HepG2 (cell line): ENCODE data around the gene UPB1. TPM values are rescaled to one million over a fixed set of nuclear protein-coding genes. Genes with fewer than 3 reads are reported as not detected.

Source experiments
- BATF2 ChIP-seq: sonication (generic); formaldehyde crosslinking; IDR thresholded peaks from 2 replicates; pipeline ENCODE4 v1.8.0; 2022; ENCODE audit warnings: mild to moderate bottlenecking, missing genetic modification reagents, moderate library complexity
- CCDC6 ChIP-seq: sonication (generic); formaldehyde crosslinking; IDR thresholded peaks from 2 replicates; pipeline ENCODE4 v1.8.1; 2022; ENCODE audit warnings: mild to moderate bottlenecking, missing genetic modification reagents, moderate library complexity
- HMGXB3 ChIP-seq: sonication (generic); formaldehyde crosslinking; IDR thresholded peaks from 2 replicates; pipeline ENCODE4 v1.4.0; 2020; ENCODE audit warnings: missing genetic modification reagents, borderline replicate concordance
- ISX ChIP-seq: sonication (generic); formaldehyde crosslinking; conservative IDR thresholded peaks from 2 replicates; pipeline ENCODE4 v1.5.0; 2020; ENCODE audit warnings: missing genetic modification reagents
- KAT2B ChIP-seq: fragments of 150-350 bp; IDR thresholded peaks from 2 replicates; pipeline ENCODE4 v1.6.1; 2014; ENCODE audit warnings: low read depth, low read length, borderline replicate concordance
- KMT2B ChIP-seq: IDR thresholded peaks from 2 replicates; pipeline ENCODE4 v1.6.1; 2016; ENCODE audit warnings: missing genetic modification reagents, missing compliant biosample characterization
- MIER3 ChIP-seq: IDR thresholded peaks from 2 replicates; pipeline ENCODE4 v1.6.1; 2016; ENCODE audit warnings: missing compliant biosample characterization, borderline replicate concordance
- PCBP2 ChIP-seq: fragments of 200-400 bp; formaldehyde crosslinking; optimal IDR thresholded peaks from 2 replicates; pipeline ENCODE3; 2018; ENCODE audit warnings: low read length, low read depth; ENCODE audit not compliant: poor library complexity, severe bottlenecking
- POGK ChIP-seq: sonication (generic); formaldehyde crosslinking; conservative IDR thresholded peaks from 2 replicates; pipeline ENCODE4 v1.8.0; 2022; ENCODE audit warnings: mild to moderate bottlenecking, moderate library complexity, missing genetic modification reagents
- SMAD9 ChIP-seq: sonication (generic); formaldehyde crosslinking; IDR thresholded peaks from 2 replicates; pipeline ENCODE4 v1.5.1; 2020; ENCODE audit warnings: mild to moderate bottlenecking, missing genetic modification reagents
- SRSF4 ChIP-seq: fragments of 200-400 bp; formaldehyde crosslinking; IDR thresholded peaks from one replicate; pipeline ENCODE4 v1.6.1; 2018; ENCODE audit warnings: mild to moderate bottlenecking, low read depth, low read length, moderate library complexity; ENCODE audit not compliant: poor library complexity, severe bottlenecking
- STAG1 ChIP-seq: sonication (generic); formaldehyde crosslinking; IDR thresholded peaks from 2 replicates; pipeline ENCODE4 v1.4.0; 2020; ENCODE audit warnings: missing genetic modification reagents
- YEATS2 ChIP-seq: sonication (generic); formaldehyde crosslinking; IDR thresholded peaks from 2 replicates; pipeline ENCODE4 v1.4.0; 2020; ENCODE audit warnings: missing genetic modification reagents, borderline replicate concordance
- ZFP62 ChIP-seq: sonication (generic); formaldehyde crosslinking; IDR thresholded peaks from 2 replicates; pipeline ENCODE4 v1.4.0; 2020; ENCODE audit warnings: missing genetic modification reagents
- ZNF501 ChIP-seq: sonication (generic); formaldehyde crosslinking; IDR thresholded peaks from 2 replicates; pipeline ENCODE4 v1.5.1; 2020; ENCODE audit warnings: mild to moderate bottlenecking, moderate library complexity, missing genetic modification reagents
- ZNF530 ChIP-seq: sonication (generic); formaldehyde crosslinking; IDR thresholded peaks from 2 replicates; pipeline ENCODE4 v1.5.0; 2020; ENCODE audit warnings: low read depth, mild to moderate bottlenecking, missing genetic modification reagents
- ZNF576 ChIP-seq: sonication (generic); formaldehyde crosslinking; IDR thresholded peaks from 2 replicates; pipeline ENCODE4 v1.4.0; 2020; ENCODE audit warnings: mild to moderate bottlenecking, missing genetic modification reagents
- ZNF749 ChIP-seq: sonication (generic); formaldehyde crosslinking; IDR thresholded peaks from 2 replicates; pipeline ENCODE4 v1.8.0; 2022; ENCODE audit warnings: mild to moderate bottlenecking, missing genetic modification reagents, moderate library complexity, borderline replicate concordance
- ZSCAN22 ChIP-seq: sonication (generic); formaldehyde crosslinking; IDR thresholded peaks from 2 replicates; pipeline ENCODE4 v1.4.0; 2020; ENCODE audit warnings: mild to moderate bottlenecking, missing genetic modification reagents
- ZXDC ChIP-seq: sonication (generic); formaldehyde crosslinking; IDR thresholded peaks from 2 replicates; pipeline ENCODE4 v1.5.0; 2020; ENCODE audit warnings: mild to moderate bottlenecking, missing genetic modification reagents
- polyA plus RNA-seq, 8 experiments: library from polyadenylated mRNA; depleted of rRNA in 3 of 8; stranded (reverse) in 7 of 8; unstranded in 1 of 8; fragments of >200 nt; fragmentation: Illumina TruSeq in 4 of 8; extraction: Trizol in 4 of 8; gene quantifications; 2 replicates each; pipeline versions ENCODE4 v1.2.1 to v1.2.3, GENCODE V29; 2011 to 2016; ENCODE audit warnings: low read depth in 4 of 8, missing spikeins in 1 of 8, mixed read lengths in 1 of 8; ENCODE audit not compliant: insufficient read depth in 1 of 8
- total RNA-seq, 5 experiments: library from RNA; depleted of rRNA; stranded (reverse); fragments of >200 nt; fragmentation: Illumina TruSeq; extraction: Trizol; gene quantifications; 2 replicates each; pipeline ENCODE4 v1.2.3, GENCODE V29; 2016; ENCODE audit warnings: low read depth in 1 of 5

Gene UPB1
- total and polyA plus RNA-seq, 2 of the 13 experiments (the other 11 are each of a cell fraction or from before 2014, with no cell fraction given), result 0.38 to 1.2 TPM

- TF ChIP-seq KMT2B (CRISPR knock-in tag) (peak; percentile 42; the same call in 1 of the 2 replicates), SRSF4 (no peak), SMAD9 (CRISPR knock-in tag) (no peak), HMGXB3 (peak; percentile 70; the same call in 1 of the 2 replicates), CCDC6 (CRISPR knock-in tag) (no peak), ZSCAN22 (CRISPR knock-in tag) (no peak), PCBP2 (no peak), ZNF530 (CRISPR knock-in tag) (no peak), ZXDC (CRISPR knock-in tag) (no peak), ZFP62 (CRISPR knock-in tag) (no peak), ZNF749 (CRISPR knock-in tag) (no peak; the same call in 1 of the 2 replicates), POGK (CRISPR knock-in tag) (no peak), KAT2B (no peak), STAG1 (CRISPR knock-in tag) (peak; percentile 98), BATF2 (no peak), MIER3 (CRISPR knock-in tag) (peak; percentile 93), YEATS2 (no peak; the same call in 1 of the 2 replicates), ISX (CRISPR knock-in tag) (no peak), ZNF576 (no peak), ZNF501 (CRISPR knock-in tag) (0 out of 2 replicates have a peak, but pooled peaks have one; percentile 29)
These were observed 30.4 kb downstream of the UPB1 start (continued) for GRCh38 chr22:24525416-24526037.
